Mammary epithelial cell (primary cell): Measurements from ENCODE around the gene PCDHA10.

Source experiments
- EZH2 ChIP-seq: IDR thresholded peaks from 2 replicates; pipeline ENCODE4 v1.6.1; 2012; ENCODE audit warnings: low read length, inconsistent platforms, borderline replicate concordance
- TF ChIP-seq, protein P1 (sequence below), 2 donors: IDR thresholded peaks in 1 of 2; conservative IDR thresholded peaks in 1 of 2; 2 replicates each; pipeline ENCODE4 v1.5.1; 2011 to 2012; ENCODE audit warnings: inconsistent platforms in 2 of 2, low read length in 2 of 2, mild to moderate bottlenecking in 2 of 2, control low read depth in 1 of 2, low read depth in 1 of 2; ENCODE audit not compliant: insufficient read depth in 1 of 2; ENCODE audit errors: extremely low read depth in 1 of 2

DNA sequence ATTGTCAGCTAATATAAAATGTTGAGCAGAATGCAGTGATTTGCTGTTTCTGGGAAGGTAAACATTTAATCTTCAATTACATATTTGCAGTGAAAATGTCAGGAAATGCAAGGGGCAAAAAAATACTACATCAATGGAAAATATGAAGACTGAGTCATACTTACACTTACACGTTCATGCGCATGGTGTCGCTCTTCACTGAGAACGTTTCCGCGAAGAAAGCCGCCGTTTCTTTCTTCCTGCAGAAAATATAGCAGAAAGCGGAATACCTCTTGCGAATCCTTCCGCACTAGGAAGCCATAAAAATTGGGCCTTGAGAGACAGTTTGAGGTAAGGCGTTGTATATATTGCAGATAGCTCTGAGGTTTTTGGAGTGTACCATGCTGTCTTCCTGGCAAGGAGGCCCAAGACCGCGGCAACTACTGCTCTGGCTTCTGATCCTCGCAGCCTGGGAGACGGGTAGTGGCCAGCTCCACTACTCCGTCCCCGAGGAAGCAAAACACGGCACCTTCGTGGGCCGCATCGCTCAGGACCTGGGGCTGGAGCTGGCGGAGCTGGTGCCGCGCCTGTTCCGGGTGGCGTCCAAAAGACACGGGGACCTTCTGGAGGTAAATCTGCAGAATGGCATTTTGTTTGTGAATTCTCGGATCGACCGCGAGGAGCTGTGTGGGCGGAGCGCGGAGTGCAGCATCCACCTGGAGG is 26.3 kb downstream of the PCDHA10 start, which contains the start of gene PCDHA13:
- TF ChIP-seq, protein P1, sequence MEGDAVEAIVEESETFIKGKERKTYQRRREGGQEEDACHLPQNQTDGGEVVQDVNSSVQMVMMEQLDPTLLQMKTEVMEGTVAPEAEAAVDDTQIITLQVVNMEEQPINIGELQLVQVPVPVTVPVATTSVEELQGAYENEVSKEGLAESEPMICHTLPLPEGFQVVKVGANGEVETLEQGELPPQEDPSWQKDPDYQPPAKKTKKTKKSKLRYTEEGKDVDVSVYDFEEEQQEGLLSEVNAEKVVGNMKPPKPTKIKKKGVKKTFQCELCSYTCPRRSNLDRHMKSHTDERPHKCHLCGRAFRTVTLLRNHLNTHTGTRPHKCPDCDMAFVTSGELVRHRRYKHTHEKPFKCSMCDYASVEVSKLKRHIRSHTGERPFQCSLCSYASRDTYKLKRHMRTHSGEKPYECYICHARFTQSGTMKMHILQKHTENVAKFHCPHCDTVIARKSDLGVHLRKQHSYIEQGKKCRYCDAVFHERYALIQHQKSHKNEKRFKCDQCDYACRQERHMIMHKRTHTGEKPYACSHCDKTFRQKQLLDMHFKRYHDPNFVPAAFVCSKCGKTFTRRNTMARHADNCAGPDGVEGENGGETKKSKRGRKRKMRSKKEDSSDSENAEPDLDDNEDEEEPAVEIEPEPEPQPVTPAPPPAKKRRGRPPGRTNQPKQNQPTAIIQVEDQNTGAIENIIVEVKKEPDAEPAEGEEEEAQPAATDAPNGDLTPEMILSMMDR (conservative IDR thresholded peaks at IDR 0.05 in 1 of 2, IDR thresholded peaks at IDR 0.05 in 1 of 2; ENCODE audit: extremely low read depth in 1 of 2, insufficient read depth in 1 of 2, low read depth in 1 of 2, low read length in 2 of 2), result peak; percentile 35 to 53
- TF ChIP-seq EZH2, result no peak
